Nucleus accumbens (tissue), 56 donors: ENCODE results near the gene PPARG.
A peak's percentile ranks its signal among the peaks of the same experiment; 100 is the strongest.

Experiments used
- DNase-seq, 56 donors: peaks; one replicate each; lab custom pipeline; 2025; lab: John Stamatoyannopoulos, UW

PPARG gene

DNA sequence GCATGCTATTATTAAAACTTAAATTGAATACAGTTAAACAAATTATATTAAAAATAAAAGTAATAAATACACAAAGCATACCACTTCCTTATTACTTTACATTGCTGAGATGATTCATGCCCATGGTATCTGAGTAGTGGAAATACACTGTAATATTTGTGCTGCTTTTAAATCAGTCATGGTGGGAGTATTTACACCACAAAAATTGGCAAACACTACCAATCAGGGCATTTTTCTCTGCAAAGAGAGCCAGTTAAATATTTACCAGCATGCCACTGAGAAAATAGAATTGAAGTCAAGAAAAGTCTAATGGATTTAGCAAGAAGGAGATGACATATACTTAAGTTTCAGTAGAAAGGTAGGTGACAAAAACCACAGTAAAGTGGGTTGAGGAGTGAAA lies 19.6 kb downstream of the PPARG start:
- no peak for DNase-seq

DNA sequence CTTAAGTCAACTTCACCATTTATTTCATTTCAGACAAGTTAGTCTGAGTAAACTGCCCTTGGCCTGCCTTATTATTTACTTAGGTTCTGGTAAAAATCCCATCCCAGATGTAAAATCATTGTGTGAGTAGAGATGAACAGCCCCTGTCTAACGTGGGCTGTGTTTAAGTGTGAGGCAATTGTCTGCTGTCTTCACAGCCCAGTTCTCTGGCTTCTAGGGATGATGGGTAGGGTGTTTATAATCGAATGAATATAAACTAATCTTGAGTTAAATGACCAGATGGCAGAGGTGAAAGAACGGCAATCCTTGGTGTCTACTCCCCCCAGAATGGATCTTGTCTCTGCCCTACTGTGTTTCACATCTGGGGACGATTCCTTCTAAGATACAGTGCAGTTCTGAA lies 20.8 kb downstream of the PPARG start:
- DNase-seq = no peak

DNA sequence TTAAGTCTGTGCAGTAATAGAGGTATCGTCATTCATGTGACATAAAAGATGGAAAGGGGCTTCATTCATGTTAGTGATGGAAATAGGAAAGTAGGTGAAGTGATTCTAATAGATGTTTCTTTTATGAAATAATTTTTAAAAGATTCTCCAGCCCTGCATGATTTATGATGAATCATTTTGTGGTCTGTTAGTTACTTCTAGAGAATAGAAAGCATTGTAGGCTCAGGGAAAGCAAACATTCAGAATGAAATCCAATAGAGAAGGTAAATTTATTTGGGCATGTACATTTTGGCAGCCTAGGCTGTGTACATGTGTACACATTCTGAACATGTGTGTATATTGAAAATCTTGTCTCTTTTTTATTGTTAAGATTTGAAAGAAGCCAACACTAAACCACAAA lies 23.1 kb downstream of the PPARG start:
- no peak for DNase-seq

DNA sequence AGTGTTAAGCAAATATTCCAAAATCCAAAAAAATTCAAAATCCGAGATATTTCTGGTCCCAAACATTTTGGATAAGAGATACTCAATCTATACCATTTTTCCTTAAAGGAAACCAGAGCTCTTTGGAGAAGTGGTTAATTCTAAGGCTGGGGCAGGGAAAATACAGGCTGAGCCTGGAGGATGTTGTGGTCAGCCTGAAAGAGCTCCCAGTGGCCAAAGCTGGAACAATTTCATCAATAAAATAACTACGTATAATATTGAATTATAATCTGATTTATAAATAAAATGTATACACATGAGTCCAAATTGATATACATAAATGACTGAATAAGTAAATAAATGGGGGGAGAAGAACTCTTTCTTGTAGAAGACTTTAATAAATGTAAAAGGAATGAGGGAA lies 24.6 kb downstream of the PPARG start:
- no peak for DNase-seq

- DNase-seq = no peak
Measured at GRCh38 chr3:12316253-12316652, 27.4 kb downstream of the PPARG start.

GRCh38 chr3:12316729-12317351 lies 28.0 kb downstream of the PPARG start:
- no peak for DNase-seq

DNA sequence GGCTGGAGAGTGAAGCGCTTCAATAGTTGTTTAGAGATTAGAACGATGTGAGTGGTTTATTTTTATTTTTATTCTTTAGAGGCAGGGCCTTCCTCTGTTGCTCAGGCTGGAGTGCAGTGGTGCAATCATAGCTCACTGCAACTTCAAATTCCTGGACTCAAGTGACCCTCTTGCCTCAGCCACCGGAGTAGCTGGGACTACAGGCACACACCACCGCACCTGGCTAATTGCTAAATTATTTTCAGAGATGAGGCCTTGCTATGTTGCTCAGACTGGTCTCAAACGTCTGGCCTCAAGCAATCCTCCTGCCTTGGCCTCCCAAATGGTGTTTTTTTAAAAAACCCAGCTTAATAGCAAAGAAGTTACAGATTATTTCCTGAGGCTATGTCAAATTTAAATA lies 29.0 kb downstream of the PPARG start:
- DNase-seq = no peak

DNA sequence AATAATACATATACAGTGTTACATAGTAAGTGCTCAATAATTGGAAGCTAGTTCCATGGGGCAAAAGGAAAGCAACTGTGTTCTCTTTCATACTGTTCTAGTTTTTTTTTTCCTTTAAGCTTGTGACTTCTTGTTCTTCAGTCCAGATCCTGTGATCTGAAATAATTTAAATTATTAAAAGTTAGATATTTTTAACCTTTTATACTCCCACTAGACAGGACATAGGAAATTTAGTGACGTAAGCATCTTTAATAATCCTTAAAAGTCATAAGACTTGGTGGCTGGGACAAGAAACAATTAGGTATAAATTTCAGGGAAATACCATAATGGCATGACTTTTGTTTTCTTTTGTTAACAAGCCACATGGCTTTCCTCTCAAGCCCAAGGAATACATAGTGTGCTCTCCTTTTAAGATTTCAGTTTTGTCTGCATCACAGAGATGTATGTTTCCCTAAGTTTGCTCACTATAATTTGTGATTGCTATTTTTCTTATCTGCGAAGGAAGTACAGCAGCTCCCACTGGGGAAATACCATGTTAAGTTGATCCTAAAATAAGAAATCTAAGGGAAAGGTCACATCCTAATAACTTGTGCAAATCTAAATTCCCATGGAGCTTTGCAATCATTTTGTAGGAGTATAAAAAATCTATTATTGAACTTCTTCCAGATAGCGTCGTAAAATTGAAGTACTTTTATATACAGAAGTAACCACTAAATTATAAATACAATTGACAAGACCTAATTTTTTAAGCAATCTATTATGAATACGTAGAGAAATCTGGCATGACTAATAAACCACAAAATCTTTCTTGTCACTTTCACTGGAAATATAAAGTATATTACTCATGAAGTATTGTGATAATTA lies 30.1 kb downstream of the PPARG start:
- no peak for DNase-seq

DNA sequence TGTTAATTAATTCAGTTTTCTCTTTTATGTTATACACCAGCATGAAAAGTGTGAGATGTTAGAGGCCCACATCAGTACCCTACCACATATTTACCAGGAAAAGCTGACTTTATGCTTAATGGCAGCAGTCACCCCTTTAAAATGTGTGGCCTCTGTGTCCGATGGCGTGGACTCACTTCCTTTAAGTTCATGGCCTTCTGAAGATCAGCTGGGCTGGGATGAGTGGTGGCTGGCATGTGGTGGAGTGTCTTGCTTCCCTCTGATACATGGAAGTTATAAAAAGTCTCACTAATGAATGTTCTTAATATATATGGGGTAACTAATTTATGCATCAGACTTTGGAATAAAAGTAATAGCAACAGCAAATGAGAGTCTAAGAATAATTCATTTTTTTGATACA lies 32.1 kb downstream of the PPARG start:
- no peak for DNase-seq

GRCh38 chr3:12323237-12323636 lies 34.4 kb downstream of the PPARG start:
- DNase-seq = no peak

- DNase-seq = no peak
Measured at GRCh38 chr3:12325586-12326515, 37.0 kb downstream of the PPARG start.

- DNase-seq = peak in 1 of 56 donors; percentile 4
Measured at GRCh38 chr3:12327021-12327420, 38.2 kb downstream of the PPARG start.

GRCh38 chr3:12328132-12328836 lies 39.4 kb downstream of the PPARG start:
- DNase-seq = no peak

GRCh38 chr3:12328837-12329462 lies 40.1 kb downstream of the PPARG start:
- no peak for DNase-seq

DNA sequence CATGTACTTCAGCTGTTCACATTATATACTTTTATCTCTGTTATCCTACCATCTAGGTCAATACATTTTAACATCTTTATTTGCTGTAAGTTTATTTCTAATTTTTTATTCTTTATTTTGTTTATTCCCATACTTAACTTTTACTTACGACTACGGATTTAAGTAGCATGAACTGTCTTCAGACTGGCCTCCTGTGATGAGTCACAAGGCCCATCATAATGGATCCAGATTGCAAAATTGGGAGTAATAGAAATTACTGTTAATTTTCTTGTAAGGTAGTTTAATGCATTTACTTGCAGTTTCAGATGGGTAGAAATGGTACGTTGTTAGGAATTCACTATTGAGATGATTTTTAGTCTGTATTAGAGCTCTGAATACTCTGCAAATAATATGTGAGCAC lies 45.9 kb downstream of the PPARG start:
- DNase-seq = no peak

DNA sequence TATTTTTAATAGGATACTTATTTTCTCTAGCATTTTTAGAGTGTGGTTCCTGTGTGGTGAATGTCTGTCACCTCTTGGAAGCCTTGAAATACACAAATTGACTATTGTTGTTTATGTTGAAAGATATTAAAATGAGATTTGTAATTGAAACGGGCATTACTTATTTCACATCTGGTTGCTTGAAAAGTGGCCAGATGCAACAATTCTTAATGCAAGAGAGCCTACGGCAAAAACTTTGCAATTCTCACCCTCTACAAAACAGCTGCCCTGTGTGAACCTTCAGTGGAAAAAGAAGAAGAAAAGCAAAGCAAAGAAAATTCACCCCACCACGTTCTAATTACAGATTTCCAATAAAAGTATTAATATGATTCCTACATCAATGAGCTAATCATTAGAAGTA lies 46.6 kb downstream of the PPARG start:
- DNase-seq = no peak

GRCh38 chr3:12336099-12336498 lies 47.2 kb downstream of the PPARG start:
- DNase-seq = no peak

DNA sequence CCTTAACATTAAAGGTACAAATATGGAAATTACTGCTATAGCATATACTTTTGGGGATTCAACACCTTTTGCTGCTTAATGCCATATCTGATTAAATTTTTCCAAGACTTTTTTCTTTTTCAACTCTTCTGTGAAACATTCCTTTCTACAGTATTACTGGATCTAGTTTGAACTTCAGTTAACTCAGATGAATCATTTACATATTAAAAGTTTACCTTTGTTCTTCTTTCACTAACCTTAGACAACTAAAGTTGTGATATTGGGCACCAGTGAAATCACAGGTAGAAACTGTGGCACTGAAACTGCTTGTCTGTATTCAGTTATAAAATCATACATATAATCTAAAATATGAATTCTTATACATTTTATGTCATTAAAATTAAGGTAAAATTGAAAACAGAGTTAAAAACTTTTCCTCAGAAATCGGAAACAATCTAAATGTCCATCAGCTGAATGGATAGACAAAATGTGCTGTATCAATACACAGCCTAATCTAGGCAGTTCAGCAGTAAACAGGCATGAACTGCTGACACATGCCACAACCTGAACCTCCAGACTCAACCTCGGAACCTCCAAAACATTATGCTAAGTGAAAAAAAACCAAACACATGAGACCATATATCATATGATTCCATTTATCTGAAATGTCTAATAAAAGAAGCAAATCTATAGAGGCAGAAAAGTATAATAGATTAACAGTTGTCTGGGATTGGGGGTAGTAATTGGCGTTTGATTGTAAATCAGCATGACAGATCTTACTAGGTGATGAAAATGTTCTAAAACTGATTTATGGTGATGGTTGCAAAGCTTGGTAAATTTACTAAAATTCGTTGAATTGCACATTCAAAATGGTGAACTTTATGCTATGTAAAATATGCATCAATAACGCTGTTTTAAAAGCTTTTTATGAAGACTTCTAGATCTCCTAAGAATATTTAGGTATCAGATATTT lies 50.0 kb downstream of the PPARG start:
- DNase-seq = no peak
